SK-N-SH (cell line): ENCODE data around the gene ZSCAN16. TPM values are rescaled to one million over a fixed set of nuclear protein-coding genes. Genes with fewer than 3 reads are reported as not detected.

Experiments
- CTCF ChIA-PET: fragments of 300-600, 350-600 bp; formaldehyde crosslinking; extraction: SDS; loops from one replicate; lab custom pipeline; 2021; lab: Yijun Ruan, JAX
- POLR2A ChIA-PET: fragments of 350-600 bp; sonication (Branson Sonifier 250); formaldehyde crosslinking; extraction: SDS; loops from one replicate; lab custom pipeline; 2020; ENCODE audit warnings: antibody characterized with exemption, inconsistent platforms; lab: Yijun Ruan, JAX
- DNase-seq: peaks from one replicate; pipeline ENCODE4 v3.0.0; 2012
- H2AFZ ChIP-seq: fragments of 200-600 bp; sonication (generic); 2 replicates; pipeline ENCODE4 v1.8.1; 2016; ENCODE audit warnings: antibody characterized with exemption, mild to moderate bottlenecking, low read depth
- H3F3A ChIP-seq: fragments of 200-600 bp; sonication (generic); replicated peaks from 2 replicates; pipeline ENCODE3; 2016; ENCODE audit warnings: antibody characterized with exemption, mild to moderate bottlenecking; ENCODE audit not compliant: insufficient read depth
- H3K27ac ChIP-seq, 2 experiments: fragments of 200-500 bp in 1 of 2; fragments of 200-600 bp in 1 of 2; sonication (Bioruptor generic) in 1 of 2; sonication (generic), shearing (Covaris generic) in 1 of 2; 2 replicates each; pipeline versions ENCODE4 v1.5.1 to v1.6.1; 2014 to 2016; ENCODE audit warnings: low read depth in 2 of 2, inconsistent platforms in 1 of 2, low read length in 1 of 2, mild to moderate bottlenecking in 1 of 2, mixed read lengths in 1 of 2
- H3K27me3 ChIP-seq: fragments of 200-600 bp; sonication (generic), shearing (Covaris generic); 2 replicates; pipeline ENCODE4 v1.6.1; 2016; ENCODE audit warnings: mixed run types; ENCODE audit not compliant: insufficient read depth
- H3K36me3 ChIP-seq, 2 experiments: fragments of 200-500 bp in 1 of 2; fragments of 200-600 bp in 1 of 2; sonication (Bioruptor generic) in 1 of 2; sonication (generic) in 1 of 2; replicated peaks in 1 of 2; 2 replicates each; pipeline versions ENCODE3 to v1.5.1; 2014 to 2016; ENCODE audit warnings: low read length in 1 of 2, mild to moderate bottlenecking in 1 of 2; ENCODE audit not compliant: insufficient read depth in 2 of 2, control insufficient read depth in 1 of 2
- H3K4me1 ChIP-seq, 2 experiments: fragments of 200-500 bp in 1 of 2; fragments of 200-600 bp in 1 of 2; sonication (Bioruptor generic) in 1 of 2; sonication (generic), shearing (Covaris generic) in 1 of 2; 2 replicates each; pipeline versions ENCODE4 v1.5.1 to v1.6.1; 2014 to 2016; ENCODE audit warnings: low read depth in 1 of 2, low read length in 1 of 2, mixed run types in 1 of 2; ENCODE audit not compliant: insufficient read depth in 2 of 2, control insufficient read depth in 1 of 2
- H3K4me2 ChIP-seq: fragments of 200-600 bp; sonication (generic), shearing (Covaris generic); 2 replicates; pipeline ENCODE4 v1.6.1; 2017; ENCODE audit warnings: mixed run types
- H3K4me3 ChIP-seq, 2 experiments: fragments of 200-500 bp in 1 of 2; fragments of 200-600 bp in 1 of 2; sonication (Bioruptor generic) in 1 of 2; sonication (generic), shearing (Covaris generic) in 1 of 2; 2 replicates each; pipeline versions ENCODE4 v1.5.1 to v1.8.1; 2014 to 2016; ENCODE audit warnings: low read depth in 2 of 2, inconsistent platforms in 1 of 2, low read length in 1 of 2, mild to moderate bottlenecking in 1 of 2, mixed read lengths in 1 of 2, moderate library complexity in 1 of 2
- H3K79me2 ChIP-seq: fragments of 200-600 bp; sonication (generic); 2 replicates; pipeline ENCODE4 v1.8.1; 2017; ENCODE audit warnings: mild to moderate bottlenecking; ENCODE audit not compliant: insufficient read depth
- H3K9ac ChIP-seq: fragments of 200-600 bp; sonication (generic); 2 replicates; pipeline ENCODE4 v1.6.1; 2017; ENCODE audit warnings: mixed run types
- H3K9me2 ChIP-seq: fragments of 200-600 bp; sonication (generic); 2 replicates; pipeline ENCODE4 v1.6.1; 2017; ENCODE audit warnings: mixed run types
- H3K9me3 ChIP-seq: fragments of 200-600 bp; sonication (generic); 2 replicates; pipeline ENCODE4 v1.6.1; 2017; ENCODE audit warnings: mixed run types, mild to moderate bottlenecking, moderate library complexity
- H4K20me1 ChIP-seq: fragments of 200-600 bp; sonication (generic); 2 replicates; pipeline ENCODE4 v1.6.1; 2017; ENCODE audit warnings: mild to moderate bottlenecking, mixed run types; ENCODE audit not compliant: insufficient read depth
- CHD2 ChIP-seq: fragments of 150-350 bp; IDR thresholded peaks from 2 replicates; pipeline ENCODE4 v1.6.1; 2018; ENCODE audit warnings: low read length; ENCODE audit not compliant: partially characterized antibody
- ELF1 ChIP-seq: IDR thresholded peaks from 2 replicates; pipeline ENCODE4 v1.4.0; 2012
- EP300 ChIP-seq, 2 experiments: IDR thresholded peaks; 2 replicates each; pipeline versions ENCODE4 v1.4.0 to v1.6.1; 2012; ENCODE audit warnings: borderline replicate concordance in 1 of 2, low read depth in 1 of 2, low read length in 1 of 2
- EZH2phosphoT487 ChIP-seq: fragments of 200-600 bp; sonication (generic); IDR thresholded peaks from 2 replicates; pipeline ENCODE4 v1.6.1; 2017; ENCODE audit warnings: low read depth, mixed run types, mild to moderate bottlenecking, antibody characterized with exemption, moderate library complexity, borderline replicate concordance
- FOSL2 ChIP-seq: IDR thresholded peaks from 2 replicates; pipeline ENCODE4 v1.4.0; 2012; ENCODE audit warnings: low read depth, mild to moderate bottlenecking, moderate library complexity, borderline replicate concordance
- FOXJ3 ChIP-seq: sonication (generic); formaldehyde crosslinking; IDR thresholded peaks from 2 replicates; pipeline ENCODE4 v1.5.1; 2020; ENCODE audit warnings: mild to moderate bottlenecking, missing genetic modification reagents
- FOXM1 ChIP-seq: IDR thresholded peaks from 2 replicates; pipeline ENCODE4 v1.4.0; 2012; ENCODE audit warnings: low read depth, mild to moderate bottlenecking
- GATA2 ChIP-seq: sonication (generic); formaldehyde crosslinking; IDR thresholded peaks from 2 replicates; pipeline ENCODE4 v1.5.0; 2020; ENCODE audit warnings: mild to moderate bottlenecking, missing genetic modification reagents
- IRF3 ChIP-seq: fragments of 150-350 bp; IDR thresholded peaks from 2 replicates; pipeline ENCODE4 v1.6.1; 2016; ENCODE audit warnings: mild to moderate bottlenecking, low read depth, low read length
- JUND ChIP-seq: IDR thresholded peaks from 2 replicates; pipeline ENCODE4 v1.4.0; 2012
- NFIC ChIP-seq: IDR thresholded peaks from 2 replicates; pipeline ENCODE4 v1.4.0; 2012; ENCODE audit warnings: borderline replicate concordance
- NRF1 ChIP-seq: IDR thresholded peaks from 2 replicates; pipeline ENCODE4 v1.6.1; 2012; ENCODE audit warnings: low read depth, mild to moderate bottlenecking, low read length
- POLR2AphosphoS5 ChIP-seq: IDR thresholded peaks from 2 replicates; pipeline ENCODE4 v1.6.1; 2012; ENCODE audit warnings: low read depth, low read length
- RCOR1 ChIP-seq: fragments of 150-350 bp; IDR thresholded peaks from 2 replicates; pipeline ENCODE4 v1.6.1; 2017; ENCODE audit warnings: antibody characterized with exemption, low read length
- RFX5 ChIP-seq: IDR thresholded peaks from 2 replicates; pipeline ENCODE4 v1.6.1; 2012; ENCODE audit warnings: mild to moderate bottlenecking, improper control_type of control experiment, low read length
- TAF1 ChIP-seq: IDR thresholded peaks from 2 replicates; pipeline ENCODE4 v1.6.1; 2012; ENCODE audit warnings: low read depth, mild to moderate bottlenecking, low read length, moderate library complexity, borderline replicate concordance
- ZBTB33 ChIP-seq: IDR thresholded peaks from 2 replicates; pipeline ENCODE4 v1.4.0; 2012; ENCODE audit warnings: low read depth, borderline replicate concordance
- WGBS: methylation state at CpG from one replicate; pipeline ENCODE4 v1.1.6; 2017; ENCODE audit warnings: low lambda C conversion rate; 5-methylcytosine and 5-hydroxymethylcytosine counted together
- polyA plus RNA-seq, 3 experiments: library from polyadenylated mRNA; depleted of rRNA; stranded (reverse); fragments of >200 nt; gene quantifications; 2 replicates each; pipeline ENCODE4 v1.2.3, GENCODE V29; 2012
- TF ChIP-seq, protein P1 (sequence below): IDR thresholded peaks from 2 replicates; pipeline ENCODE4 v1.4.0; 2012; ENCODE audit warnings: low read depth, borderline replicate concordance
- TF ChIP-seq, protein P2 (sequence below): fragments of 150-350 bp; IDR thresholded peaks from 2 replicates; pipeline ENCODE4 v1.6.1; 2017; ENCODE audit warnings: antibody characterized with exemption, low read length, low read depth, borderline replicate concordance

Gene ZSCAN16
- polyA plus RNA-seq, 1 of the 3 experiments (the other 2 are of a cell fraction) = 3.7 TPM

GRCh38 chr6:28135393-28135792 lies 11.0 kb downstream of the ZSCAN16 start:
- H3K9me3 ChIP-seq = no peaks in the 10 kb centered on the region
- peaks cover 0 to 17% of the 10 kb centered on the region in 2 experiments; a peak in 3 of 4 replicates for H3K4me1 ChIP-seq
- peak overlapping the region; percentile 86 to 90 for H3K4me3 ChIP-seq
- H3K9ac ChIP-seq = peak overlapping the region; percentile 95
- H4K20me1 ChIP-seq = no peaks in the 10 kb centered on the region
- H2AFZ ChIP-seq = no peak overlapping the region
- CTCF ChIA-PET = interaction anchor here (2.0 kb wide), 1 partner anchor 221 kb away, joined by 12 read pairs; no protein-coding TSS in a partner anchor
- peaks cover 8% of the 10 kb centered on the region for H3F3A ChIP-seq
- peak overlapping the region; percentile 93 for H3K4me2 ChIP-seq
- TF ChIP-seq, protein P1, sequence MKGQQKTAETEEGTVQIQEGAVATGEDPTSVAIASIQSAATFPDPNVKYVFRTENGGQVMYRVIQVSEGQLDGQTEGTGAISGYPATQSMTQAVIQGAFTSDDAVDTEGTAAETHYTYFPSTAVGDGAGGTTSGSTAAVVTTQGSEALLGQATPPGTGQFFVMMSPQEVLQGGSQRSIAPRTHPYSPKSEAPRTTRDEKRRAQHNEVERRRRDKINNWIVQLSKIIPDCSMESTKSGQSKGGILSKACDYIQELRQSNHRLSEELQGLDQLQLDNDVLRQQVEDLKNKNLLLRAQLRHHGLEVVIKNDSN = no peak
- no peak for TF ChIP-seq NFIC
- TF ChIP-seq FOXJ3 (CRISPR knock-in tag) = no peak
- no peak for TF ChIP-seq ZBTB33
- TF ChIP-seq, protein P2, sequence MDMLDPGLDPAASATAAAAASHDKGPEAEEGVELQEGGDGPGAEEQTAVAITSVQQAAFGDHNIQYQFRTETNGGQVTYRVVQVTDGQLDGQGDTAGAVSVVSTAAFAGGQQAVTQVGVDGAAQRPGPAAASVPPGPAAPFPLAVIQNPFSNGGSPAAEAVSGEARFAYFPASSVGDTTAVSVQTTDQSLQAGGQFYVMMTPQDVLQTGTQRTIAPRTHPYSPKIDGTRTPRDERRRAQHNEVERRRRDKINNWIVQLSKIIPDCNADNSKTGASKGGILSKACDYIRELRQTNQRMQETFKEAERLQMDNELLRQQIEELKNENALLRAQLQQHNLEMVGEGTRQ = no peak
- TF ChIP-seq GATA2 = no peak
- TF ChIP-seq RCOR1 = no peak
- no peak for TF ChIP-seq TAF1
- no peak for TF ChIP-seq POLR2AphosphoS5
- no peak for TF ChIP-seq ELF1
- TF ChIP-seq EZH2phosphoT487 = no peak
- no peak for TF ChIP-seq IRF3
- no peak for TF ChIP-seq CHD2
- TF ChIP-seq NRF1 = no peak
- TF ChIP-seq FOXM1 = no peak
- TF ChIP-seq FOSL2 = no peak
- TF ChIP-seq RFX5 = no peak
- TF ChIP-seq JUND = no peak
- no peak for TF ChIP-seq EP300 (IDR thresholded peaks at IDR 0.05; ENCODE audit: borderline replicate concordance in 1 of 2, low read depth in 1 of 2, low read length in 1 of 2)
- POLR2A ChIA-PET = interaction anchor here (1.6 to 2.3 kb wide), 2 partner anchors 11 to 31 kb away, joined by 7 to 9 read pairs; partner anchors contain the start of gene ZSCAN16
- peaks cover 65% of the 10 kb centered on the region for H3K79me2 ChIP-seq
- H3K27ac ChIP-seq = peak overlapping the region; percentile 88 to 97; a peak in 3 of 4 replicates
- H3K27me3 ChIP-seq = no peaks in the 10 kb centered on the region
- WGBS = 29% methylated on average over 3 of the region's 3 CpGs
- peaks cover 3 to 16% of the 10 kb centered on the region in 2 experiments for H3K36me3 ChIP-seq
- no peak for DNase-seq
- no peaks in the 10 kb centered on the region for H3K9me2 ChIP-seq
